Panc1 (cell line): ENCODE results near the gene PSMB1.

Experiments
- CTCF ChIP-seq: fragments of 450-650 bp; IDR thresholded peaks from 2 replicates; pipeline ENCODE4 v1.5.1; 2017; ENCODE audit warnings: mild to moderate bottlenecking
- POLR2AphosphoS5 ChIP-seq: IDR thresholded peaks from 2 replicates; pipeline ENCODE4 v1.6.1; 2012; ENCODE audit warnings: mild to moderate bottlenecking, low read depth, low read length, moderate library complexity
- REST ChIP-seq, 2 experiments: IDR thresholded peaks; 2 replicates each; pipeline ENCODE4 v1.6.1; 2011 to 2012; ENCODE audit warnings: low read depth in 2 of 2, control low read depth in 1 of 2, low read length in 1 of 2, mild to moderate bottlenecking in 1 of 2, moderate library complexity in 1 of 2; ENCODE audit not compliant: insufficient read depth in 1 of 2
- TCF7L2 ChIP-seq: IDR thresholded peaks from 2 replicates; pipeline ENCODE4 v1.6.1; 2011; ENCODE audit warnings: mild to moderate bottlenecking, low read depth, low read length, inconsistent platforms

- TF ChIP-seq CTCF (no peak), REST (IDR thresholded peaks at IDR 0.05; ENCODE audit: insufficient read depth in 1 of 2, low read depth in 2 of 2, low read length in 1 of 2) (peak in 1 of 2 experiments; percentile 29; a peak in 1 of 4 replicates), POLR2AphosphoS5 (peak; percentile 85), TCF7L2 (peak; percentile 75)
Observed at GRCh38 chr6:170554013-170554795, 1.1 kb upstream of the PSMB1 start, which contains the start of gene TBP.
